Activated B cell treated with CpG ODN at 0.5 μM for 24 hours (primary cell): Measurements from ENCODE around the gene ASAP3. TPM values are rescaled to one million over a fixed set of nuclear protein-coding genes. Genes with fewer than 3 reads are reported as not detected.

Experiments used
- ATAC-seq: fragments of 200-7000 bp; cut with Tn5 transposase; one replicate; pipeline ENCODE4 v1.10.0; 2021; ENCODE audit warnings: low read depth, mild to moderate bottlenecking, moderate library complexity
- CTCF ChIA-PET: fragments of 350-600 bp; sonication (Branson Sonifier 250); formaldehyde crosslinking; loops from one replicate; lab custom pipeline; 2021; ENCODE audit warnings: antibody characterized with exemption; lab: Charles Lee
- POLR2A ChIA-PET: fragments of 350-600 bp; sonication (Branson Sonifier 250); formaldehyde crosslinking; loops from one replicate; lab custom pipeline; 2021; ENCODE audit warnings: antibody characterized with exemption; lab: Charles Lee
- DNase-seq: peaks from one replicate; pipeline ENCODE4 v3.0.0; 2022
- H3K27ac Mint-ChIP-seq: one replicate; pipeline ENCODE4 v1.8.0; 2020; ENCODE audit warnings: mixed read lengths
- H3K27me3 Mint-ChIP-seq: one replicate; pipeline ENCODE4 v1.8.0; 2021; ENCODE audit warnings: mixed read lengths
- H3K36me3 Mint-ChIP-seq: one replicate; pipeline ENCODE4 v1.8.0; 2021; ENCODE audit warnings: low read depth, mixed read lengths
- H3K4me1 Mint-ChIP-seq: one replicate; pipeline ENCODE4 v1.8.0; 2021; ENCODE audit warnings: mixed read lengths
- H3K4me3 Mint-ChIP-seq: one replicate; pipeline ENCODE4 v1.8.0; 2020; ENCODE audit warnings: mild to moderate bottlenecking, mixed read lengths
- H3K9me3 Mint-ChIP-seq: one replicate; pipeline ENCODE4 v1.8.0; 2020; ENCODE audit warnings: mixed read lengths
- CTCF ChIP-seq: fragments of 200-600 bp; IDR thresholded peaks from one replicate; pipeline ENCODE4 v1.8.0; 2022; ENCODE audit warnings: antibody characterized with exemption, mild to moderate bottlenecking
- intact Hi-C: fragments of 100-400 bp; cut with micrococcal nuclease; formaldehyde crosslinking; loops from one replicate; pipeline ENCODE4 v1.15.1; 2024
- total RNA-seq: library from RNA; stranded (reverse); gene quantifications from 2 replicates; pipeline ENCODE4 v1.2.3, GENCODE V29; 2022

ASAP3 gene
- total RNA-seq, 1 donor from 2014 or later, result 3.1 TPM

- intact Hi-C loops, result no loop called here
- peak overlapping the region; percentile 61 for H3K27ac Mint-ChIP-seq
- peaks cover 2% of the 10 kb centered on the region for H3K36me3 Mint-ChIP-seq
- H3K4me3 Mint-ChIP-seq, result no peak overlapping the region
- no peaks in the 10 kb centered on the region for H3K27me3 Mint-ChIP-seq
- CTCF ChIA-PET, result interaction anchor here (0.7 to 8.8 kb wide), 3 partner anchors 18 to 27 kb away, joined by 4 to 74 read pairs (median 5); no protein-coding TSS in a partner anchor
- DNase-seq, result no peak
- POLR2A ChIA-PET, result interaction anchor here (0.8 to 2.5 kb wide), 5 partner anchors 9 to 1708 kb away, joined by 3 to 33 read pairs (median 9); partner anchors contain the start of gene SYF2
- peaks cover 72% of the 10 kb centered on the region for H3K4me1 Mint-ChIP-seq
- H3K9me3 Mint-ChIP-seq, result no peaks in the 10 kb centered on the region
- ATAC-seq, result no peak
- no peak for TF ChIP-seq CTCF
Measured at GRCh38 chr1:23524163-23524562, 40.2 kb upstream of the ASAP3 start.

- no peak for TF ChIP-seq CTCF
- H3K4me1 Mint-ChIP-seq, result peaks cover 54% of the 10 kb centered on the region
- H3K27me3 Mint-ChIP-seq, result no peaks in the 10 kb centered on the region
- CTCF ChIA-PET, result interaction anchor here (8.8 kb wide), 1 partner anchor 25 kb away, joined by 74 read pairs; no protein-coding TSS in a partner anchor
- peaks cover 2% of the 10 kb centered on the region for H3K36me3 Mint-ChIP-seq
- no peak for ATAC-seq
- no peak overlapping the region for H3K4me3 Mint-ChIP-seq
- no peaks in the 10 kb centered on the region for H3K9me3 Mint-ChIP-seq
- peak overlapping the region; percentile 24 for H3K27ac Mint-ChIP-seq
- intact Hi-C loops, result no loop called here
- POLR2A ChIA-PET, result no interaction called here
- no peak for DNase-seq
Measured at GRCh38 chr1:23522244-23522982, 38.4 kb upstream of the ASAP3 start.

- peaks cover 46% of the 10 kb centered on the region for H3K4me1 Mint-ChIP-seq
- no peak overlapping the region for H3K27ac Mint-ChIP-seq
- CTCF ChIA-PET, result interaction anchor here (8.8 kb wide), 1 partner anchor 25 kb away, joined by 74 read pairs; no protein-coding TSS in a partner anchor
- POLR2A ChIA-PET, result no interaction called here
- H3K36me3 Mint-ChIP-seq, result peaks cover 2% of the 10 kb centered on the region
- H3K9me3 Mint-ChIP-seq, result no peaks in the 10 kb centered on the region
- intact Hi-C loops, result no loop called here
- TF ChIP-seq CTCF, result no peak
- no peak for DNase-seq
- H3K4me3 Mint-ChIP-seq, result no peak overlapping the region
- no peak for ATAC-seq
- no peaks in the 10 kb centered on the region for H3K27me3 Mint-ChIP-seq
Measured at GRCh38 chr1:23521588-23521987, 37.6 kb upstream of the ASAP3 start.

- Mint-ChIP-seq H3K36me3 (peaks cover 2% of the 10 kb centered on the region), H3K4me1 (peaks cover 9% of the 10 kb centered on the region), H3K9me3 (no peaks in the 10 kb centered on the region), H3K27me3 (no peaks in the 10 kb centered on the region), H3K27ac (no peak overlapping the region), H3K4me3 (no peak overlapping the region)
- ATAC-seq, result no peak
- no peak for TF ChIP-seq CTCF
- POLR2A ChIA-PET, result no interaction called here
- intact Hi-C loops, result no loop called here
- no peak for DNase-seq
- CTCF ChIA-PET, result interaction anchor here (8.8 kb wide), 1 partner anchor 20 kb away, joined by 74 read pairs; no protein-coding TSS in a partner anchor
Measured at GRCh38 chr1:23517581-23517980, 33.6 kb upstream of the ASAP3 start.

- no peak for DNase-seq
- H3K4me3 Mint-ChIP-seq, result no peak overlapping the region
- CTCF ChIA-PET, result interaction anchor here (0.9 to 3.2 kb wide), 3 partner anchors 18 to 113 kb away, joined by 3 to 24 read pairs (median 5); no protein-coding TSS in a partner anchor
- no peaks in the 10 kb centered on the region for H3K27me3 Mint-ChIP-seq
- POLR2A ChIA-PET, result interaction anchor here (1.0 kb wide), 1 partner anchor 310 kb away, joined by 5 read pairs; the partner anchor contains the start of gene HMGCL
- no peak for TF ChIP-seq CTCF
- no peak overlapping the region for H3K27ac Mint-ChIP-seq
- no peak for ATAC-seq
- intact Hi-C loops, result no loop called here
- peaks cover 3% of the 10 kb centered on the region for H3K4me1 Mint-ChIP-seq
- no peaks in the 10 kb centered on the region for H3K9me3 Mint-ChIP-seq
- no peaks in the 10 kb centered on the region for H3K36me3 Mint-ChIP-seq
Measured at GRCh38 chr1:23515905-23516304, 31.9 kb upstream of the ASAP3 start.
